SK-N-SH (cell line): Measurements from ENCODE around the gene SDK1. TPM values are rescaled to one million over a fixed set of nuclear protein-coding genes. Genes with fewer than 3 reads are reported as not detected.

Experiments used
- CTCF ChIA-PET: fragments of 300-600, 350-600 bp; formaldehyde crosslinking; extraction: SDS; loops from one replicate; lab custom pipeline; 2021; lab: Yijun Ruan, JAX
- POLR2A ChIA-PET: fragments of 350-600 bp; sonication (Branson Sonifier 250); formaldehyde crosslinking; extraction: SDS; loops from one replicate; lab custom pipeline; 2020; ENCODE audit warnings: antibody characterized with exemption, inconsistent platforms; lab: Yijun Ruan, JAX
- DNase-seq: peaks from one replicate; pipeline ENCODE4 v3.0.0; 2012
- H2AFZ ChIP-seq: fragments of 200-600 bp; sonication (generic); 2 replicates; pipeline ENCODE4 v1.8.1; 2016; ENCODE audit warnings: antibody characterized with exemption, mild to moderate bottlenecking, low read depth
- H3F3A ChIP-seq: fragments of 200-600 bp; sonication (generic); replicated peaks from 2 replicates; pipeline ENCODE3; 2016; ENCODE audit warnings: antibody characterized with exemption, mild to moderate bottlenecking; ENCODE audit not compliant: insufficient read depth
- H3K27ac ChIP-seq, 2 experiments: fragments of 200-500 bp in 1 of 2; fragments of 200-600 bp in 1 of 2; sonication (Bioruptor generic) in 1 of 2; sonication (generic), shearing (Covaris generic) in 1 of 2; 2 replicates each; pipeline versions ENCODE4 v1.5.1 to v1.6.1; 2014 to 2016; ENCODE audit warnings: low read depth in 2 of 2, inconsistent platforms in 1 of 2, low read length in 1 of 2, mild to moderate bottlenecking in 1 of 2, mixed read lengths in 1 of 2
- H3K27me3 ChIP-seq: fragments of 200-600 bp; sonication (generic), shearing (Covaris generic); 2 replicates; pipeline ENCODE4 v1.6.1; 2016; ENCODE audit warnings: mixed run types; ENCODE audit not compliant: insufficient read depth
- H3K36me3 ChIP-seq, 2 experiments: fragments of 200-500 bp in 1 of 2; fragments of 200-600 bp in 1 of 2; sonication (Bioruptor generic) in 1 of 2; sonication (generic) in 1 of 2; replicated peaks in 1 of 2; 2 replicates each; pipeline versions ENCODE3 to v1.5.1; 2014 to 2016; ENCODE audit warnings: low read length in 1 of 2, mild to moderate bottlenecking in 1 of 2; ENCODE audit not compliant: insufficient read depth in 2 of 2, control insufficient read depth in 1 of 2
- H3K4me1 ChIP-seq, 2 experiments: fragments of 200-500 bp in 1 of 2; fragments of 200-600 bp in 1 of 2; sonication (Bioruptor generic) in 1 of 2; sonication (generic), shearing (Covaris generic) in 1 of 2; 2 replicates each; pipeline versions ENCODE4 v1.5.1 to v1.6.1; 2014 to 2016; ENCODE audit warnings: low read depth in 1 of 2, low read length in 1 of 2, mixed run types in 1 of 2; ENCODE audit not compliant: insufficient read depth in 2 of 2, control insufficient read depth in 1 of 2
- H3K4me2 ChIP-seq: fragments of 200-600 bp; sonication (generic), shearing (Covaris generic); 2 replicates; pipeline ENCODE4 v1.6.1; 2017; ENCODE audit warnings: mixed run types
- H3K4me3 ChIP-seq, 2 experiments: fragments of 200-500 bp in 1 of 2; fragments of 200-600 bp in 1 of 2; sonication (Bioruptor generic) in 1 of 2; sonication (generic), shearing (Covaris generic) in 1 of 2; 2 replicates each; pipeline versions ENCODE4 v1.5.1 to v1.8.1; 2014 to 2016; ENCODE audit warnings: low read depth in 2 of 2, inconsistent platforms in 1 of 2, low read length in 1 of 2, mild to moderate bottlenecking in 1 of 2, mixed read lengths in 1 of 2, moderate library complexity in 1 of 2
- H3K79me2 ChIP-seq: fragments of 200-600 bp; sonication (generic); 2 replicates; pipeline ENCODE4 v1.8.1; 2017; ENCODE audit warnings: mild to moderate bottlenecking; ENCODE audit not compliant: insufficient read depth
- H3K9ac ChIP-seq: fragments of 200-600 bp; sonication (generic); 2 replicates; pipeline ENCODE4 v1.6.1; 2017; ENCODE audit warnings: mixed run types
- H3K9me2 ChIP-seq: fragments of 200-600 bp; sonication (generic); 2 replicates; pipeline ENCODE4 v1.6.1; 2017; ENCODE audit warnings: mixed run types
- H3K9me3 ChIP-seq: fragments of 200-600 bp; sonication (generic); 2 replicates; pipeline ENCODE4 v1.6.1; 2017; ENCODE audit warnings: mixed run types, mild to moderate bottlenecking, moderate library complexity
- H4K20me1 ChIP-seq: fragments of 200-600 bp; sonication (generic); 2 replicates; pipeline ENCODE4 v1.6.1; 2017; ENCODE audit warnings: mild to moderate bottlenecking, mixed run types; ENCODE audit not compliant: insufficient read depth
- ELF1 ChIP-seq: IDR thresholded peaks from 2 replicates; pipeline ENCODE4 v1.4.0; 2012
- EP300 ChIP-seq, 2 experiments: IDR thresholded peaks; 2 replicates each; pipeline versions ENCODE4 v1.4.0 to v1.6.1; 2012; ENCODE audit warnings: borderline replicate concordance in 1 of 2, low read depth in 1 of 2, low read length in 1 of 2
- FOSL2 ChIP-seq: IDR thresholded peaks from 2 replicates; pipeline ENCODE4 v1.4.0; 2012; ENCODE audit warnings: low read depth, mild to moderate bottlenecking, moderate library complexity, borderline replicate concordance
- FOXM1 ChIP-seq: IDR thresholded peaks from 2 replicates; pipeline ENCODE4 v1.4.0; 2012; ENCODE audit warnings: low read depth, mild to moderate bottlenecking
- MEF2A ChIP-seq: IDR thresholded peaks from 2 replicates; pipeline ENCODE4 v1.4.0; 2012; ENCODE audit warnings: low read depth, borderline replicate concordance
- NFIC ChIP-seq: IDR thresholded peaks from 2 replicates; pipeline ENCODE4 v1.4.0; 2012; ENCODE audit warnings: borderline replicate concordance
- POLR2AphosphoS5 ChIP-seq: IDR thresholded peaks from 2 replicates; pipeline ENCODE4 v1.6.1; 2012; ENCODE audit warnings: low read depth, low read length
- RFX5 ChIP-seq: IDR thresholded peaks from 2 replicates; pipeline ENCODE4 v1.6.1; 2012; ENCODE audit warnings: mild to moderate bottlenecking, improper control_type of control experiment, low read length
- SIN3A ChIP-seq: IDR thresholded peaks from 2 replicates; pipeline ENCODE4 v1.6.1; 2012; ENCODE audit warnings: low read depth, mild to moderate bottlenecking, low read length, moderate library complexity, borderline replicate concordance
- TCF12 ChIP-seq: IDR thresholded peaks from 2 replicates; pipeline ENCODE4 v1.4.0; 2012
- TEAD4 ChIP-seq: IDR thresholded peaks from 2 replicates; pipeline ENCODE4 v1.4.0; 2012; ENCODE audit warnings: mild to moderate bottlenecking, borderline replicate concordance; ENCODE audit not compliant: insufficient read depth
- YY1 ChIP-seq: IDR thresholded peaks from 2 replicates; pipeline ENCODE4 v1.4.0; 2012; ENCODE audit warnings: low read depth, mild to moderate bottlenecking
- WGBS: methylation state at CpG from one replicate; pipeline ENCODE4 v1.1.6; 2017; ENCODE audit warnings: low lambda C conversion rate; 5-methylcytosine and 5-hydroxymethylcytosine counted together
- polyA plus RNA-seq, 3 experiments: library from polyadenylated mRNA; depleted of rRNA; stranded (reverse); fragments of >200 nt; gene quantifications; 2 replicates each; pipeline ENCODE4 v1.2.3, GENCODE V29; 2012
- TF ChIP-seq, protein P1 (sequence below): IDR thresholded peaks from 2 replicates; pipeline ENCODE4; 2012
- TF ChIP-seq, protein P2 (sequence below): fragments of 200-600 bp; sonication (generic); IDR thresholded peaks from 2 replicates; pipeline ENCODE4 v1.6.1; 2017; ENCODE audit warnings: antibody characterized with exemption, mild to moderate bottlenecking, moderate library complexity
- TF ChIP-seq, protein P3 (sequence below): IDR thresholded peaks from 2 replicates; pipeline ENCODE4 v1.4.0; 2012; ENCODE audit warnings: low read depth, borderline replicate concordance
- TF ChIP-seq, protein P4 (sequence below): fragments of 150-350 bp; IDR thresholded peaks from 2 replicates; pipeline ENCODE4 v1.6.1; 2017; ENCODE audit warnings: antibody characterized with exemption, low read length, low read depth, borderline replicate concordance
- TF ChIP-seq, protein P5 (sequence below): IDR thresholded peaks from 2 replicates; pipeline ENCODE4 v1.4.0; 2012; ENCODE audit warnings: low read depth
- TF ChIP-seq, protein P6 (sequence below): IDR thresholded peaks from 2 replicates; pipeline ENCODE4 v1.6.1; 2012; ENCODE audit warnings: mild to moderate bottlenecking, low read depth, low read length, moderate library complexity

SDK1 gene
- polyA plus RNA-seq, 1 of the 3 experiments (the other 2 are of a cell fraction), result 1.2 TPM

DNA sequence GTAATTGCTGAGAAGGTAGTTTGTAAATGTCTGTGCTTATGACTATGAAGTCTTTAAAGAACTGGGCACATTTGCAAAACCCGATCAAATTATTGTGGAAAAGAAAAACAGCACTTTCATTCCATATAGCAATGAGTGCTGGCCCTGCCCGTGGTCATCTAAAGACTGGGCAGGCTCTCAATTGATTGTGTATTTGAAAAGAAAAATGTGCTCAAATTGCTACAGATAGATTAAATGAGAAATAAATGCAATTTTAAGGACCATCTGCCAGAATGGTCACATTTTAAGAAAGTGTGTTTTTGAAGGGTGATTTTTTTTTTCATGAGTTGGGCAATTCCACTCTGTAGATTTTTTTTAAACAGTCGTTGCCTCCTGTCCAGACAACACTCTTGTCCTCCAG, 672.2 kb downstream of the SDK1 start (continued):
- TF ChIP-seq EP300 (IDR thresholded peaks at IDR 0.05; ENCODE audit: borderline replicate concordance in 1 of 2, low read depth in 1 of 2, low read length in 1 of 2) (no peak), SIN3A (no peak), MEF2A (no peak)

DNA sequence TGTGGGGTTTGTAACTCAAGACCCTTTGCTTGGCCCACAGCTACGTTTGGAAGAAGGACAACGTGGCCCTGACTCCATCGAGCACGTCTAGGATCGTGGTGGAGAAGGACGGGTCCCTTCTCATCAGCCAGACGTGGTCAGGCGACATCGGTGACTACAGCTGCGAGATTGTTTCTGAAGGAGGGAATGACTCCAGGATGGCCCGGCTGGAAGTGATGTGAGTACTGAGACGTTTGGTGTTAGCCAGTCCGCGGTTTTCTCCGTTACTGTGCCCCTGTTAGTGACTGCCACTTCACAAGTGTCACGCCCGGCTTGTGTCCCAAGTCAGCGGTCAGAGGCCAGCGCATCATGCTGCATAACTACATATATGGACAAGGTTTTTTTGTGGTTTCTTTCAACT, 673.3 kb downstream of the SDK1 start:
- Histone ChIP-seq H3K9ac (no peak overlapping the region), H3F3A (no peaks in the 10 kb centered on the region), H2AFZ (no peak overlapping the region), H3K9me3 (no peaks in the 10 kb centered on the region), H3K4me2 (no peak overlapping the region), H3K79me2 (no peaks in the 10 kb centered on the region), H3K4me1 (peaks cover 0 to 6% of the 10 kb centered on the region in 2 experiments; a peak in 1 of 4 replicates), H3K27ac (no peak overlapping the region), H3K9me2 (no peaks in the 10 kb centered on the region), H4K20me1 (no peaks in the 10 kb centered on the region), H3K27me3 (no peaks in the 10 kb centered on the region), H3K4me3 (no peak overlapping the region), H3K36me3 (no peaks in the 10 kb centered on the region)
- CTCF ChIA-PET, result no interaction called here
- DNase-seq, result no peak
- POLR2A ChIA-PET, result no interaction called here
- WGBS, result 77% methylated on average over 19 of the region's 19 CpGs
- TF ChIP-seq RFX5 (no peak), NFIC (no peak), SIN3A (no peak), ELF1 (no peak)
- TF ChIP-seq, all 33 proteins: peak for 0

DNA sequence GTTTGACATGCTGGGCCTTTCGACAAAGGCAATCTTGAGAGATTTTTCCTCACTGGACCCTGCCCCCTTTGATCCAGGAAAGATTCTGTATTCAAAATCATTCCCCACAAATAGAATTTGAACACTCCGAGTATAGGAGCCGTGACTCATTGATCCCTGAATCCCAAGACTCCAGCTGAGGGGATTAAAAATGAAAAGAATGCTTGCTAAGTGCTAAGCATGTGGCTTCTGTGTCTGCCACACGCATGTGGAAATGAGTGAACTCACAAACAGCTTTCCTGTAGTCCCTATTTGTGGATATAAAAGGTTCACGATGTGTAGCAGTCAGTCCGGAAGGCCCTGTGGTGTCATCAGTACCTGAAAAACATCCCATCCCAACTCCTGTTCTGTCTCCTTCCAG, 674.3 kb downstream of the SDK1 start:
- Histone ChIP-seq H3K36me3 (no peaks in the 10 kb centered on the region), H3K4me1 (peaks cover 0 to 14% of the 10 kb centered on the region in 2 experiments; a peak in 2 of 4 replicates), H3K4me2 (no peak overlapping the region), H3K27me3 (no peaks in the 10 kb centered on the region), H3K9me3 (no peaks in the 10 kb centered on the region), H2AFZ (no peak overlapping the region), H3K79me2 (no peaks in the 10 kb centered on the region), H3K9ac (no peak overlapping the region), H3K27ac (no peak overlapping the region), H3K4me3 (no peak overlapping the region), H3F3A (no peaks in the 10 kb centered on the region), H4K20me1 (no peaks in the 10 kb centered on the region), H3K9me2 (no peaks in the 10 kb centered on the region)
- ChIA-PET CTCF (no interaction called here), POLR2A (no interaction called here)
- DNase-seq, result no peak
- no peak for TF ChIP-seq YY1
- TF ChIP-seq TEAD4, result no peak
- no peak for TF ChIP-seq RFX5
- TF ChIP-seq, protein P1, sequence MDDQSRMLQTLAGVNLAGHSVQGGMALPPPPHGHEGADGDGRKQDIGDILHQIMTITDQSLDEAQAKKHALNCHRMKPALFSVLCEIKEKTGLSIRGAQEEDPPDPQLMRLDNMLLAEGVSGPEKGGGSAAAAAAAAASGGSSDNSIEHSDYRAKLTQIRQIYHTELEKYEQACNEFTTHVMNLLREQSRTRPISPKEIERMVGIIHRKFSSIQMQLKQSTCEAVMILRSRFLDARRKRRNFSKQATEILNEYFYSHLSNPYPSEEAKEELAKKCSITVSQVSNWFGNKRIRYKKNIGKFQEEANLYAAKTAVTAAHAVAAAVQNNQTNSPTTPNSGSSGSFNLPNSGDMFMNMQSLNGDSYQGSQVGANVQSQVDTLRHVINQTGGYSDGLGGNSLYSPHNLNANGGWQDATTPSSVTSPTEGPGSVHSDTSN, result no peak
- no peak for TF ChIP-seq POLR2AphosphoS5
- no peak for TF ChIP-seq TCF12
- TF ChIP-seq, protein P2, sequence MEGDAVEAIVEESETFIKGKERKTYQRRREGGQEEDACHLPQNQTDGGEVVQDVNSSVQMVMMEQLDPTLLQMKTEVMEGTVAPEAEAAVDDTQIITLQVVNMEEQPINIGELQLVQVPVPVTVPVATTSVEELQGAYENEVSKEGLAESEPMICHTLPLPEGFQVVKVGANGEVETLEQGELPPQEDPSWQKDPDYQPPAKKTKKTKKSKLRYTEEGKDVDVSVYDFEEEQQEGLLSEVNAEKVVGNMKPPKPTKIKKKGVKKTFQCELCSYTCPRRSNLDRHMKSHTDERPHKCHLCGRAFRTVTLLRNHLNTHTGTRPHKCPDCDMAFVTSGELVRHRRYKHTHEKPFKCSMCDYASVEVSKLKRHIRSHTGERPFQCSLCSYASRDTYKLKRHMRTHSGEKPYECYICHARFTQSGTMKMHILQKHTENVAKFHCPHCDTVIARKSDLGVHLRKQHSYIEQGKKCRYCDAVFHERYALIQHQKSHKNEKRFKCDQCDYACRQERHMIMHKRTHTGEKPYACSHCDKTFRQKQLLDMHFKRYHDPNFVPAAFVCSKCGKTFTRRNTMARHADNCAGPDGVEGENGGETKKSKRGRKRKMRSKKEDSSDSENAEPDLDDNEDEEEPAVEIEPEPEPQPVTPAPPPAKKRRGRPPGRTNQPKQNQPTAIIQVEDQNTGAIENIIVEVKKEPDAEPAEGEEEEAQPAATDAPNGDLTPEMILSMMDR, result no peak
- TF ChIP-seq, protein P3, sequence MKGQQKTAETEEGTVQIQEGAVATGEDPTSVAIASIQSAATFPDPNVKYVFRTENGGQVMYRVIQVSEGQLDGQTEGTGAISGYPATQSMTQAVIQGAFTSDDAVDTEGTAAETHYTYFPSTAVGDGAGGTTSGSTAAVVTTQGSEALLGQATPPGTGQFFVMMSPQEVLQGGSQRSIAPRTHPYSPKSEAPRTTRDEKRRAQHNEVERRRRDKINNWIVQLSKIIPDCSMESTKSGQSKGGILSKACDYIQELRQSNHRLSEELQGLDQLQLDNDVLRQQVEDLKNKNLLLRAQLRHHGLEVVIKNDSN, result no peak
- TF ChIP-seq, protein P4, sequence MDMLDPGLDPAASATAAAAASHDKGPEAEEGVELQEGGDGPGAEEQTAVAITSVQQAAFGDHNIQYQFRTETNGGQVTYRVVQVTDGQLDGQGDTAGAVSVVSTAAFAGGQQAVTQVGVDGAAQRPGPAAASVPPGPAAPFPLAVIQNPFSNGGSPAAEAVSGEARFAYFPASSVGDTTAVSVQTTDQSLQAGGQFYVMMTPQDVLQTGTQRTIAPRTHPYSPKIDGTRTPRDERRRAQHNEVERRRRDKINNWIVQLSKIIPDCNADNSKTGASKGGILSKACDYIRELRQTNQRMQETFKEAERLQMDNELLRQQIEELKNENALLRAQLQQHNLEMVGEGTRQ, result no peak
- TF ChIP-seq, protein P5, sequence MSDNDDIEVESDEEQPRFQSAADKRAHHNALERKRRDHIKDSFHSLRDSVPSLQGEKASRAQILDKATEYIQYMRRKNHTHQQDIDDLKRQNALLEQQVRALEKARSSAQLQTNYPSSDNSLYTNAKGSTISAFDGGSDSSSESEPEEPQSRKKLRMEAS, result no peak
- TF ChIP-seq, protein P6, sequence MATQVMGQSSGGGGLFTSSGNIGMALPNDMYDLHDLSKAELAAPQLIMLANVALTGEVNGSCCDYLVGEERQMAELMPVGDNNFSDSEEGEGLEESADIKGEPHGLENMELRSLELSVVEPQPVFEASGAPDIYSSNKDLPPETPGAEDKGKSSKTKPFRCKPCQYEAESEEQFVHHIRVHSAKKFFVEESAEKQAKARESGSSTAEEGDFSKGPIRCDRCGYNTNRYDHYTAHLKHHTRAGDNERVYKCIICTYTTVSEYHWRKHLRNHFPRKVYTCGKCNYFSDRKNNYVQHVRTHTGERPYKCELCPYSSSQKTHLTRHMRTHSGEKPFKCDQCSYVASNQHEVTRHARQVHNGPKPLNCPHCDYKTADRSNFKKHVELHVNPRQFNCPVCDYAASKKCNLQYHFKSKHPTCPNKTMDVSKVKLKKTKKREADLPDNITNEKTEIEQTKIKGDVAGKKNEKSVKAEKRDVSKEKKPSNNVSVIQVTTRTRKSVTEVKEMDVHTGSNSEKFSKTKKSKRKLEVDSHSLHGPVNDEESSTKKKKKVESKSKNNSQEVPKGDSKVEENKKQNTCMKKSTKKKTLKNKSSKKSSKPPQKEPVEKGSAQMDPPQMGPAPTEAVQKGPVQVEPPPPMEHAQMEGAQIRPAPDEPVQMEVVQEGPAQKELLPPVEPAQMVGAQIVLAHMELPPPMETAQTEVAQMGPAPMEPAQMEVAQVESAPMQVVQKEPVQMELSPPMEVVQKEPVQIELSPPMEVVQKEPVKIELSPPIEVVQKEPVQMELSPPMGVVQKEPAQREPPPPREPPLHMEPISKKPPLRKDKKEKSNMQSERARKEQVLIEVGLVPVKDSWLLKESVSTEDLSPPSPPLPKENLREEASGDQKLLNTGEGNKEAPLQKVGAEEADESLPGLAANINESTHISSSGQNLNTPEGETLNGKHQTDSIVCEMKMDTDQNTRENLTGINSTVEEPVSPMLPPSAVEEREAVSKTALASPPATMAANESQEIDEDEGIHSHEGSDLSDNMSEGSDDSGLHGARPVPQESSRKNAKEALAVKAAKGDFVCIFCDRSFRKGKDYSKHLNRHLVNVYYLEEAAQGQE, result no peak
- no peak for TF ChIP-seq FOSL2
- no peak for TF ChIP-seq ELF1
- no peak for TF ChIP-seq FOXM1
- WGBS, result 71% methylated on average over 6 of the region's 6 CpGs
